Gastroesophageal sphincter (tissue), 3 donors: ENCODE measurements around the gene CCDC122.

Source experiments
- POLR2A ChIP-seq, 2 donors: fragments of 450-650 bp; IDR thresholded peaks; one replicate each; pipeline ENCODE4 v1.6.1; 2017; ENCODE audit warnings: antibody characterized with exemption in 2 of 2, mild to moderate bottlenecking in 2 of 2, moderate library complexity in 1 of 2
- TF ChIP-seq, protein P1 (sequence below), 4 experiments: fragments of 200-600 bp in 2 of 4; fragments of 450-650 bp in 2 of 4; sonication (generic) in 1 of 4; IDR thresholded peaks; one replicate each; pipeline ENCODE4 v1.5.1; 2017 to 2019; ENCODE audit warnings: antibody characterized with exemption in 4 of 4, mild to moderate bottlenecking in 2 of 4, moderate library complexity in 2 of 4

- TF ChIP-seq, protein P1, sequence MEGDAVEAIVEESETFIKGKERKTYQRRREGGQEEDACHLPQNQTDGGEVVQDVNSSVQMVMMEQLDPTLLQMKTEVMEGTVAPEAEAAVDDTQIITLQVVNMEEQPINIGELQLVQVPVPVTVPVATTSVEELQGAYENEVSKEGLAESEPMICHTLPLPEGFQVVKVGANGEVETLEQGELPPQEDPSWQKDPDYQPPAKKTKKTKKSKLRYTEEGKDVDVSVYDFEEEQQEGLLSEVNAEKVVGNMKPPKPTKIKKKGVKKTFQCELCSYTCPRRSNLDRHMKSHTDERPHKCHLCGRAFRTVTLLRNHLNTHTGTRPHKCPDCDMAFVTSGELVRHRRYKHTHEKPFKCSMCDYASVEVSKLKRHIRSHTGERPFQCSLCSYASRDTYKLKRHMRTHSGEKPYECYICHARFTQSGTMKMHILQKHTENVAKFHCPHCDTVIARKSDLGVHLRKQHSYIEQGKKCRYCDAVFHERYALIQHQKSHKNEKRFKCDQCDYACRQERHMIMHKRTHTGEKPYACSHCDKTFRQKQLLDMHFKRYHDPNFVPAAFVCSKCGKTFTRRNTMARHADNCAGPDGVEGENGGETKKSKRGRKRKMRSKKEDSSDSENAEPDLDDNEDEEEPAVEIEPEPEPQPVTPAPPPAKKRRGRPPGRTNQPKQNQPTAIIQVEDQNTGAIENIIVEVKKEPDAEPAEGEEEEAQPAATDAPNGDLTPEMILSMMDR (IDR thresholded peaks at IDR 0.05): peak; percentile 37 to 60 (median 56)
- TF ChIP-seq POLR2A (IDR thresholded peaks at IDR 0.05): no peak
Measured at GRCh38 chr13:43804461-43805070, 75.0 kb downstream of the CCDC122 start.
